Heart left ventricle (tissue), 16 donors: ENCODE results near the gene CLK3. TPM values are rescaled to one million over a fixed set of nuclear protein-coding genes. Genes with fewer than 3 reads are reported as not detected.

Experiments
- ATAC-seq, 4 donors: fragments of 200-7000 bp; cut with Tn5 transposase; one replicate each; pipeline ENCODE4 v1.9.1; 2020 to 2022; ENCODE audit warnings: moderate library complexity in 4 of 4, mild to moderate bottlenecking in 3 of 4, moderate number of reproducible peaks in 1 of 4
- DNase-seq, 5 donors: peaks; one replicate each; pipeline ENCODE4 v3.0.0-alpha.2; 2020
- H3K27ac ChIP-seq, 12 donors: fragments of 200-600 bp; sonication (generic) in 4 of 12; one replicate each; pipeline versions ENCODE4 v1.5.0 to v1.8.0; 2016 to 2022; ENCODE audit warnings: mild to moderate bottlenecking in 2 of 12
- H3K27me3 ChIP-seq, 9 donors: fragments of 200-600 bp; sonication (generic) in 2 of 9; one replicate each; pipeline versions ENCODE4 v1.5.1 to v1.8.0; 2016 to 2022; ENCODE audit warnings: mild to moderate bottlenecking in 3 of 9
- H3K36me3 ChIP-seq, 9 donors: fragments of 200-600 bp; sonication (generic) in 2 of 9; one replicate each; pipeline versions ENCODE4 v1.5.0 to v1.8.0; 2018 to 2022; ENCODE audit warnings: mild to moderate bottlenecking in 2 of 9
- H3K4me1 ChIP-seq, 12 donors: fragments of 200-600 bp; sonication (generic) in 4 of 12; one replicate each; pipeline versions ENCODE4 v1.5.0 to v1.8.0; 2016 to 2022; ENCODE audit warnings: mild to moderate bottlenecking in 3 of 12
- H3K4me3 ChIP-seq, 12 donors: fragments of 200-600 bp; sonication (generic) in 4 of 12; one replicate each; pipeline versions ENCODE4 v1.5.0 to v1.8.0; 2017 to 2022; ENCODE audit warnings: mild to moderate bottlenecking in 9 of 12, moderate library complexity in 4 of 12
- H3K9me3 ChIP-seq, 12 donors: fragments of 200-600 bp; sonication (generic) in 4 of 12; one replicate each; pipeline versions ENCODE4 v1.5.0 to v1.8.0; 2016 to 2022; ENCODE audit warnings: mild to moderate bottlenecking in 1 of 12
- CTCF ChIP-seq, 12 donors: fragments of 200-600 bp; sonication (generic) in 4 of 12; IDR thresholded peaks; one replicate each; pipeline versions ENCODE4 v1.5.0 to v1.8.0; 2018 to 2022; ENCODE audit warnings: antibody characterized with exemption in 12 of 12, mild to moderate bottlenecking in 5 of 12
- POLR2A ChIP-seq, 2 donors: fragments of 450-650 bp; IDR thresholded peaks; one replicate each; pipeline ENCODE4 v1.6.1; 2017; ENCODE audit warnings: antibody characterized with exemption in 2 of 2, mild to moderate bottlenecking in 2 of 2, moderate library complexity in 2 of 2
- WGBS, 4 donors: extraction: QIAGEN DNeasy Blood & Tissue Kit in 2 of 4; methylation state at CpG; one replicate each; pipeline versions ENCODE4 v1.1.5 to v1.1.7; 2013 to 2018; 5-methylcytosine and 5-hydroxymethylcytosine counted together
- intact Hi-C, 10 donors: fragments of 100-400 bp; cut with DNase I; formaldehyde crosslinking; loops; one replicate each; pipeline versions ENCODE4 v1.11.1 to v1.14.2; 2022
- polyA plus RNA-seq, 2 donors: library from polyadenylated mRNA; stranded (reverse); fragments of 200-250 nt; gene quantifications; one replicate each; pipeline ENCODE4 v1.2.3, GENCODE V29; 2013
- total RNA-seq, 9 donors: library from RNA; depleted of rRNA in 2 of 9; stranded (reverse); fragments of >200 nt in 2 of 9; fragmentation: NEBNext Ultra II Directional in 3 of 9; extraction: Animal tissue kit (Norgen Biotek cat#: 25700) in 3 of 9; gene quantifications; one replicate each; pipeline versions ENCODE4 v1.1.0 to v1.2.4, GENCODE V29; 2016 to 2023
- donor health status: ischemic (EF 13 %, LVEDD 7.1; RV severe dilation, severe dysfunction).
- donor health status: healthy with polysubstance abuse.
- donor health status: DM: no; HTN: yes; CAD: no.
- donor health status: DM: no; HTN: no; CAD: no.
- donor health status: ischemic (EF 25% LVEDD 6.9; RV normal size, moderate dysfunction).
- donor health status: ischemic (EF 25% LVEDD 5.7; RV mildly dilated, moderate dysfunction).
- donor health status: healthy.
- donor health status: DM: yes; HTN: yes; CAD: no.
- donor health status: ischemic (EF 35%, LVEDD 5.7; RV mildly dilated, moderate dysfunction).
- donor health status: nonischemic (EF 11% LVEDD 7.7; RV severe dilation, severe dysfunction).
- donor health status: DM: yes; HTN: yes; CAD: no.
- donor health status: PGD.
- donor health status: ischemic (EF 29% LVEDD 5.4; RV normal size, mild dysfunction).
- donor health status: nonischemic (EF 23%, LVEDD 6.1; RV moderate dilation, normal function).

CLK3 gene
- total and polyA plus RNA-seq, 11 donors: 31.0 to 75.9 (median 48.5) TPM

GRCh38 chr15:74616996-74617395 is 1.4 kb downstream of the CLK3 start:
- TF ChIP-seq POLR2A (IDR thresholded peaks at IDR 0.05) (no peak), CTCF (IDR thresholded peaks at IDR 0.05) (no peak)
- H3K9me3 ChIP-seq: no peaks in the 10 kb centered on the region
- no peak for ATAC-seq
- H3K27me3 ChIP-seq: no peaks in the 10 kb centered on the region
- intact Hi-C loops: loop anchor here in 8 of 10 donors (2.0 to 10.0 kb wide), 5 partner anchors 70 to 225 kb away; partner anchors contain the start of genes UBL7 (in 7 of the 8), ARID3B (in 2 of the 8) and ULK3 (in 1 of the 8)
- no peak for DNase-seq
- peaks cover 3 to 71% (median 41%) of the 10 kb centered on the region in 12 donors for H3K4me1 ChIP-seq
- peaks cover 0 to 47% (median 30%) of the 10 kb centered on the region in 9 donors for H3K36me3 ChIP-seq
- H3K27ac ChIP-seq: peak overlapping the region; percentile 7 to 100 (median 97)
- H3K4me3 ChIP-seq: peak overlapping the region in 11 of 12 donors; percentile 68 to 100 (median 96)

- intact Hi-C loops: loop anchor here in 8 of 10 donors (5.0 to 10.0 kb wide), 4 partner anchors 77 to 223 kb away; partner anchors contain the start of genes UBL7 (in 7 of the 8), ARID3B (in 2 of the 8) and ULK3 (in 1 of the 8)
- Histone ChIP-seq H3K4me1 (peaks cover 3 to 69% (median 41%) of the 10 kb centered on the region in 12 donors), H3K36me3 (peaks cover 4 to 68% (median 51%) of the 10 kb centered on the region in 9 donors), H3K4me3 (no peak overlapping the region), H3K27ac (peak overlapping the region in 4 of 12 donors; percentile 1 to 97 (median 22)), H3K27me3 (no peaks in the 10 kb centered on the region), H3K9me3 (no peaks in the 10 kb centered on the region)
- 70 to 84% (median 77%) methylated on average over 14 to 15 of the region's 15 CpGs for WGBS, 4 donors
- ATAC-seq: no peak
- TF ChIP-seq POLR2A (IDR thresholded peaks at IDR 0.05) (no peak), CTCF (IDR thresholded peaks at IDR 0.05) (no peak)
- peak in 1 of 5 donors; percentile 49 for DNase-seq
Observed at GRCh38 chr15:74618841-74619596, 3.4 kb downstream of the CLK3 start.

GRCh38 chr15:74619916-74620635 is 4.4 kb downstream of the CLK3 start:
- Histone ChIP-seq H3K9me3 (no peaks in the 10 kb centered on the region), H3K4me1 (peaks cover 3 to 61% (median 40%) of the 10 kb centered on the region in 12 donors), H3K36me3 (peaks cover 8 to 78% (median 61%) of the 10 kb centered on the region in 9 donors), H3K4me3 (no peak overlapping the region), H3K27ac (no peak overlapping the region), H3K27me3 (no peaks in the 10 kb centered on the region)
- no peak for ATAC-seq
- 86 to 94% (median 91%) methylated on average over 27 of the region's 27 CpGs for WGBS, 4 donors
- no peak for TF ChIP-seq CTCF (IDR thresholded peaks at IDR 0.05)
- TF ChIP-seq POLR2A (IDR thresholded peaks at IDR 0.05): no peak
- peak in 1 of 5 donors; percentile 69 for DNase-seq
- intact Hi-C loops: loop anchor here in 9 of 10 donors (5.0 to 10.0 kb wide), 5 partner anchors 78 to 243 kb away; partner anchors contain the start of genes UBL7 (in 7 of the 9), ARID3B (in 2 of the 9) and ULK3 (in 1 of the 9)
